Ascending aorta (tissue), 2 donors: ENCODE measurements around the gene XK. TPM values are rescaled to one million over a fixed set of nuclear protein-coding genes. Genes with fewer than 3 reads are reported as not detected.

Source experiments
- DNase-seq, 2 donors: peaks; one replicate each; pipeline ENCODE4 v3.0.0-alpha.2; 2019; ENCODE audit warnings: low spot score in 2 of 2
- H3K27ac ChIP-seq, 2 donors: fragments of 200-600 bp; sonication (generic); one replicate each; pipeline ENCODE4 v1.5.1; 2016 to 2017; ENCODE audit warnings: mild to moderate bottlenecking in 1 of 2
- H3K27me3 ChIP-seq: fragments of 200-600 bp; sonication (generic); one replicate; pipeline ENCODE4 v1.5.1; 2017
- H3K36me3 ChIP-seq, 2 donors: fragments of 200-600 bp; sonication (generic); one replicate each; pipeline ENCODE4 v1.5.1; 2016
- H3K4me1 ChIP-seq, 2 donors: fragments of 200-600 bp; sonication (generic); one replicate each; pipeline ENCODE4 v1.5.1; 2016 to 2017; ENCODE audit warnings: mild to moderate bottlenecking in 1 of 2
- H3K4me3 ChIP-seq, 2 donors: fragments of 200-600 bp; sonication (generic); one replicate each; pipeline ENCODE4 v1.5.1; 2016 to 2017; ENCODE audit warnings: mild to moderate bottlenecking in 1 of 2
- H3K9me3 ChIP-seq, 2 donors: fragments of 200-600 bp; sonication (generic); one replicate each; pipeline ENCODE4 v1.5.1; 2016
- intact Hi-C: fragments of 100-400 bp; cut with DNase I; formaldehyde crosslinking; loops from one replicate; pipeline ENCODE4 v1.15.1; 2023
- total RNA-seq: library from RNA; depleted of rRNA; stranded (reverse); fragments of >200 nt; gene quantifications from one replicate; pipeline ENCODE4 v1.1.0, GENCODE V29; 2016
- TF ChIP-seq, protein P1 (sequence below), 3 experiments: fragments of 200-600 bp in 2 of 3; fragments of 450-650 bp in 1 of 3; sonication (generic) in 2 of 3; IDR thresholded peaks; one replicate each; pipeline ENCODE4 v1.5.1; 2016 to 2019; ENCODE audit warnings: antibody characterized with exemption in 3 of 3, mild to moderate bottlenecking in 1 of 3, moderate library complexity in 1 of 3

The XK gene
- total RNA-seq, 1 donor from 2014 or later, result 0.53 TPM

- no peaks in the 10 kb centered on the region for H3K36me3 ChIP-seq
- intact Hi-C loops, result no loop called here
- TF ChIP-seq, protein P1, sequence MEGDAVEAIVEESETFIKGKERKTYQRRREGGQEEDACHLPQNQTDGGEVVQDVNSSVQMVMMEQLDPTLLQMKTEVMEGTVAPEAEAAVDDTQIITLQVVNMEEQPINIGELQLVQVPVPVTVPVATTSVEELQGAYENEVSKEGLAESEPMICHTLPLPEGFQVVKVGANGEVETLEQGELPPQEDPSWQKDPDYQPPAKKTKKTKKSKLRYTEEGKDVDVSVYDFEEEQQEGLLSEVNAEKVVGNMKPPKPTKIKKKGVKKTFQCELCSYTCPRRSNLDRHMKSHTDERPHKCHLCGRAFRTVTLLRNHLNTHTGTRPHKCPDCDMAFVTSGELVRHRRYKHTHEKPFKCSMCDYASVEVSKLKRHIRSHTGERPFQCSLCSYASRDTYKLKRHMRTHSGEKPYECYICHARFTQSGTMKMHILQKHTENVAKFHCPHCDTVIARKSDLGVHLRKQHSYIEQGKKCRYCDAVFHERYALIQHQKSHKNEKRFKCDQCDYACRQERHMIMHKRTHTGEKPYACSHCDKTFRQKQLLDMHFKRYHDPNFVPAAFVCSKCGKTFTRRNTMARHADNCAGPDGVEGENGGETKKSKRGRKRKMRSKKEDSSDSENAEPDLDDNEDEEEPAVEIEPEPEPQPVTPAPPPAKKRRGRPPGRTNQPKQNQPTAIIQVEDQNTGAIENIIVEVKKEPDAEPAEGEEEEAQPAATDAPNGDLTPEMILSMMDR (IDR thresholded peaks at IDR 0.05), result no peak
- no peaks in the 10 kb centered on the region for H3K9me3 ChIP-seq
- no peaks in the 10 kb centered on the region for H3K27me3 ChIP-seq
- H3K27ac ChIP-seq, result no peak overlapping the region
- H3K4me1 ChIP-seq, result no peaks in the 10 kb centered on the region
- H3K4me3 ChIP-seq, result no peak overlapping the region
- no peak for DNase-seq
These were observed 95.5 kb downstream of the XK start for GRCh38 chrX:37781081-37781480.

Other genes with a start within 250 kb of the XK start
- 1.7 TPM for gene LANCL3, start 114.1 kb upstream of the XK start, total RNA-seq
- 19.7 TPM for gene CYBB, start 94.3 kb downstream of the XK start, total RNA-seq
- 32.2 TPM for gene DYNLT3, start 161.8 kb downstream of the XK start, total RNA-seq